ENCODE data around the gene DNAAF8. TPM values are rescaled to one million over a fixed set of nuclear protein-coding genes. Genes with fewer than 3 reads are reported as not detected.

The DNAAF8 gene
- not detected for total RNA-seq

DNA sequence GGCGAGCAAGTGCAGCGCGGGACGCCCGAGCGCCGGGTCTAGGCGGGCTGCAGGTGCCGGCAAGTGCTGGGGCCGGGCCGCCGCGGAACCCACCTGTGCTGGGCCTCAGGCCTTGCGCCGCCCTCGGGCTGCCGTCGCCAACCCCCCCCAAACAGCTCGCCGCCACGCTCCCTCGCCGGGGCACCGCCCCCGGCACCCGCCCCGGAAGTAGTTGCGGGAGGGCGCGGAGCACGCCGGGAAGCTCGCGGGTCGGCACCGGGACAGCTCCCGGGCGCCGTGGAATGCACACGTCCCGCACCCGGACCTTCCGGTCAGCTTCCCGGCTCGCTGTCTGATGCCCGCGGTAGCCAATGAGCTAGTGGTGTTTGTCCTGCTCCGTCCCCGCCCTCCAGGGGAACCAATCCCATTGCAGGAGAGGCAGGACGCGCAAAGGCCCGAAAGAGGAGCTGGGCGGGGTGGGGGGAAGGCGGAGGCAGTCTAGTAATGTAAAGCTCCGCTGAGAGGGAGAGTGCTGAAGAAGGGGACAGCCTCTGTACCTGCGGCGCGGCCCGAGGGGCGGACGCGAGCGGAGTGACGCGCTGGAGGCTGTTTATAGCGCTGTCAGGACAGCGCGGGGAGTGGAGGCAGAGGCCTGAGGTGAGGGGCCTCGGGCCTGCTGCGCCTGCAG is at the start of gene DNAAF8, which contains the start of gene ANKS3:
Gene DNAAF8, plus strand, starts transcription at position 475 of the 667 bp plus-strand sequence. CDS start 1,978 bp downstream, outside the sequence.
Gene ANKS3, minus strand, starts transcription at position 209 of the 667 bp plus-strand sequence. CDS start 4,122 bp downstream, outside the sequence.
- DNase-seq = peak; percentile 75

DNA sequence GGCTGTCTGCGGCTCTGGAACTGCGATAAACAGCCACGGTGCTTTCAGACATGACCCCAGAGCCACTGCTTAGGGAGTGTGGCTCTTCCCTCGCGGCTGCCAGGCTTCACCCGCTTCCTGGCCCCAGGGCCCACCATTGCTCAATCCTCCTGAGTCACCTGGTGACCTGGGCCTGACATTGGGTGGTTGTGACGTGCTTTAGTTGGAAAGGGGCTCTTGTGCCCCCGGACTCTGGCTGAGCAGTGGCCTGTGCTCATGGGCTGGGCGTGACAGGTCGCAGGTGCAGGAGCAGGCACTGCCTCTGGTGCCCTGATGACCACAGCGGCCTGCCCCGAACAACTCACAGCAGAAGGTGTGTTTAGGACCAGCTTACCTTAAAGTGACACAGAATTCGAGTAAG is 49.6 kb upstream of the DNAAF8 start:
- no peak for DNase-seq

DNA sequence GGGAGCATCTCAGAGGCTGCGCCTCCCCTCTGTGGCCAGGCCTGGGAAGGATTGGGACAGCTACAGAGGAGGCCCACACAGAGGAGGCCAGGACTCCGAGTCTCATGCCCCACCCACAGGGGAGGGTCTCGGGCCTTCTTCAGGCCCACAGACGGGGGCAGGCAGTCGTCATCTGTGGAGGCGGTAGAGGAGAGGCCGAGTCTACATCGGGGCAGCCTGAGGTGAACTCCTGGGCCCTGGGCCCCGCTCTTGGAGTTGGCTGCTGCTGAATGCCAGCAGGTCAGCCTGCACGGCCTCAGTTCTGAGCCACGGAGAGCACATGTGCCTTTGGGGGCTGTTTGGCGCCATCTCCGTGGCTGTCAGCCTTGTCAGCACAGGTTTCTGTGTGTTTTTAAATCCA is 49.0 kb upstream of the DNAAF8 start:
- no peak for DNase-seq

DNA sequence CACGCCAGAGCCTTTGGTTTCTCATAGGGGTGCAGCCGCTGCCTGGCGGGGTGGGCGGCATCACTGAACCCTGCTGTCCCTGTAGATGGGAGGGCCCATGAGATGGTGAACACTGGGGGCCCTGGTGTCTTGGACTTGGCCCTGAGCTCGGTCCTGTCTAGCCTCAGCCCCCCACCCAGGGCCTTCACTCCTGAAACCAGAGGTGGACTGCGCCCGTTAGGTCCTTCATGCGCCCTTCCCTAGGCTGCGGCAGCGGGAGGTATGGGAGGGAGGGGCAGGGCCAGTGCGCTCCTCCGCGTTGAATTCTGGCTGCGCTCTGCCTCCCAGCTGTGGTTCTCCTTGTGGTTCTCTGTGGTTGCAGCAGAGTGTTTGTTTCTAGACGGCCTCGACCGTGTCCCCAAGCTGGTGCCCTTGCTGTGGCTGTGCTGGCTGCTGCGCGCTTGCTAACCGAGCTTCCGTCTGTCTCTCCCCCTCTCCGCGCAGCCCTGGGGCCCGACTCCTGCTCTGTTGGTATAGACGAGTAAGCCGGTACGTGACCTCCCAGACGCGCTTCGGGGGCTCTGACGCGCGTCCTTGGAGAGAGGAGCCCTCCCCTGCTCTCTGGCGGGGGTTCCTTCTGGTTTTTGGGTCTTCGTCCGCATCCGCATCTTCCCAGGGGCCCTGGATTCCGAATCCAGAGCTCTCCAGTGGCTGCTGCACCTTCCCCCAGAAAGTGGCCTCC is 48.4 kb upstream of the DNAAF8 start:
- DNase-seq = no peak

DNA sequence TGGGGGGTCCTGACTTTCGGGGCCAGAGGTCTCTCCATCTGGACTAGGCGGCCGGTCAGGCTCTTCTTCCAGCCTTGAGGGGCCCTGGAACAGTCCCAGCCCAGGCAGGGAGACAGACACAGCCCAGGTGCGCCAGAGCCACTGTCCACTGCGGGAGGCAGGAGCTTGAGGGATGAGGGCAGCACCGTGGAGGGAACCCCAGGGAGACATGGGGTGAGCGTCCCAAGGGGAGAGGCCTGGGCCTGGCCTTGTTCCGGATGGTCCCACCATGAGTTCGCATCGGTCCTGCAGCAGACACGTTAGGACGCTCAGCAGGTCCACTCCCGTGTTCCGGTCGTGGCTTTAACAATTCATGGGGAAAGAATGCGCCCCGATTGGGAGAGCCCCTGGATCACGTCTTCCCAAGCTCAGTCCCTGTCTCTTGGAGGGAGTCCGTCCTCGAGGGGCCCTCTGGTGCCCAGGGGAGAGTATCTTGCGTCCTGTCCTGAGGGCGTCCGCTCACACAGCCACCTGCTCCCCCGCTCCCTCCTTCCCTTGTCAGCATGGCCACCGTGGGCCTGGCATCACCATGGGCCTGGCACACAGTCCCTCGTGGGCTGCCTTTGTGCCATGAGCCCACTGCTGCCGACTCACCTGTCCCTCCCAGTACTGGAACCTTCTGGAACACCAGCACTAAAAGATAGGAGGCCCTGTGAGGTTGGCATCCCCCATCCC is 47.7 kb upstream of the DNAAF8 start:
- DNase-seq = no peak

DNA sequence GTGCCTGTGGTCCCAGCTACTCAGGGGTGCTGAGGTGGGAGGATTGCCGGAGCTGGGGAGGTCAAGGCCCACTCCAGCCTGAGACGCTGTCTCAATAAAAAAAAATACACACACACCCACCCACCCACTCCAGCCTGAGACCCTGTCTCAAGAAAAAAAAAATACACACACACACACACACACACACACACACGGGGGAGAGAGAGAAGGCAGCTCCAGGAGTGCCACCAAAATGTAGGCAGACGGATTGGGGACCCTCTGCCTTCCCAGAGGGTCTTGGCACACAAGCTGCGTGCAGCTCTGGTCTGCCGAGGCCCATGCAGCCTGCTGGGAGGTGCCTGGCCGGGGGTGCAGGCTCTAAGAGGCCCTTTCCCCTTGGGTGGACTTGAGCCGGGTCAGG is 46.9 kb upstream of the DNAAF8 start:
- DNase-seq = no peak

DNA sequence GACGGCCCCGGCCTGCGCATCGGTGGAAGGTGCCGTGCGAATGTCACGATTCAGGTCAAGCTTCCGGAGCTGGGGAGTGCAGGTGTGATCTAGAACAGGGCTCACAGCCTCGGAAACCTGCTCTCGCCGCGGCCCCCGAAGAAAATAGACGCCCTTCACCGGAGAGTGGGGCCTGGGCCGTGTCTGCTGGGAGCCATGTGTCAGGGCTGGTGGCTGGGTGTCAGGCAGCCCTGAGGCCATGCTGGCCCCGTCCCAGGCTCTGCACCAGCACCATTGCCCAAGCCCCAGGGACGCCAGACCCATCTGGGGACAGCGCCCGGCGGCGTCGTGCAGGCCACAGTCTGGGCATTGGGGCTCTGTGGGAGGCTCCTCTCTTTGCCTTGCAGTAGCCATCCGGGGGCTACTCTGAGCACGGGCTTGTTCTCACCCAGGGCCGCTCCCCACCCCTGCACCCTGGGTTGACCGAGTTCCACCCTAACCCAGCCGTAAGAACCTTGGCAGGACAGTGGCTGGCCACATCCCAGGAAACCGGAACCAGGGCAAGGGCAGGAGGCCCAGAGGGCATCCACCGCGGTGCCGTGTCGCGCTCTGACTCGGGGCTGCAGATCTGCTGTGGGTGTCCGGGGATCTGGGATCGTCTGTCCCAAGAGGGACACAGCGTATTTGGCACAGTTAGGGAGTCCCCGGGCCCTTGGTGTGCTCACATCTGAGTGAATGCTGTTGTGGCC is 46.2 kb upstream of the DNAAF8 start:
- DNase-seq = no peak

DNA sequence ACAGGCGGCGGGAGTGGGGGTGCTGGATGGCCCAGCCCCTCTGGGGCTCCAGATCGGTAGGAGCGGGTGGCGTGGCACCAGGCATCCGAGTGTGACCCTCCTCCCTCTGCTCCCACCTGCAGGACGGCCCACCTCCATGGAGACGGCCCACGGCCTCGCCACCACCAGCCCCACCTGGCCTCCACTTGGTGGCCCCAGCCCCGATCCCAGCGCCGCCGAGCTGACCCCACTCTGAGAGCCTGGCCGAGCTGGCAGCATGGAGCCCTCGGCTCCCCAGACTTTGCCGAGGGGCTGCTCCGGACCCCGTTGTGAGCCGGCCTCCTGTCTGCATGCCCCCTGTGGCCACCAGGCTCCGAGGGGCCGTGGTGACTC is 45.7 kb upstream of the DNAAF8 start:
- DNase-seq = no peak

DNA sequence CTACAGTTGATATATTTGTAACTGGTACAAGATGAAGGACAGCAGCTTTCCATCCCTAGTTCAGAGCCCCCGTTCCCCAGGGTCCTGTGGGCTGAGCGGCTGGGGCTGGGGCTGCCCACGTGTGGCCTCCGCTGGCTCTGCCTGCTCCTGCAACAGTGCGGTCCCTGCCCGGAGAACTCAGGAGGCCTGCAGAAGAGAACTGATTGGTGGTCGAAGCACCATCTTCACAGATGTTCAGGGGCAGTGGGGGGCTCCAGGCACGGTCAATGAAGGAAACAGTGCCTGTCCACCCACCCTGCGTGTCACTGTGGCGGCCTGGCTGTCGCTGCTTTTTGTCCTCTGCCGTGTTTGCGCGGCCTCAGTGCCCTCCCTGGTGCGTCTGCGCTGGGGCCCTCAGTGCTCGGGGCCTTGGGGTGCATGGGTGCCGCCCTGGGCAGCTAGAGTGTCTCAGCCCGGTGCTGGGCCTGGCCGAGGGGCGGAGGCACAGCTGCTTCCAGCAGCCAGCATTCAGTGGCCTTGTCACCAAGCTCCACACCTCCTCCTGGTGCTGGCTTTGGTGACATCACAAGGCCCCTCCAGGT is 45.2 kb upstream of the DNAAF8 start:
- DNase-seq = no peak

DNA sequence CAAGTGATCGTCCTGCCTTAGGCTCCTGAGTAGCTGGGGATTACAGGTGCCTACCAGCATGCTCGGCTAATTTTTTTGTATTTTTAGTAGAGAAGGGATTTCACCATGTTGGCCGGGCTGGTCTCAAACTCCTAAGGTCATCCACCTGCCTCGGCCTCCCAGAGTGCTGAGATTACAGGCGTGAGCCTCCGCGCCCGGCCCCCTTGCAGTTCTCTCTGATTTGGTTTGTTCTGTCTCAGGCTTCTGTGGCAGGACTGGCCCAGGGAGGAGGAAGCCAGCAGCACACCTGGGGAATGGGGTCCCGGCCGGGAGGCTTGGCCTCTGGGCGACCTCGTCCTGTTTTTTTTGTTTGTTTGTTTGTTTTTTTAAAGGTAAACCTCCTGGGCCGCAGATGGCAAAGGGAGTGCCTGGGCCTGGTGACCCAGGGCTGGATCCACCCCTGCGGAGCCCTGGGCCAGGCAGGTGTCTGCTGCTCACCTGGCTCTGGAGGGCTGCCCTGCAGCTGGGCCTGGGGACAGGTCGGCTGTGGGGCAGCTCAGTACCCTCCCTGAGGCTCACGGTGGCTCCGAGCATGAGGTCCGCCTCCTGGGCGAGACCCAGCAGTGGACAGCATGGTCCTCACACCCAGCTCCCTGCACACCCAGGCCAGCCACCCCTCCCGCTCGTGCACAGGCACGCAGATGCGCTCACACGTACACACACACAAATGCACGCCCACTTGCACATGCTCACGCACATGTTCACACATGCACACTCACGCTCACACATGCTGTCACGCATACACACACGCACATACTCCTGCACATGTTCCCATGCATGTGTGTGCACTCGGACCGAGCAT is 44.3 kb upstream of the DNAAF8 start:
- DNase-seq = no peak

DNA sequence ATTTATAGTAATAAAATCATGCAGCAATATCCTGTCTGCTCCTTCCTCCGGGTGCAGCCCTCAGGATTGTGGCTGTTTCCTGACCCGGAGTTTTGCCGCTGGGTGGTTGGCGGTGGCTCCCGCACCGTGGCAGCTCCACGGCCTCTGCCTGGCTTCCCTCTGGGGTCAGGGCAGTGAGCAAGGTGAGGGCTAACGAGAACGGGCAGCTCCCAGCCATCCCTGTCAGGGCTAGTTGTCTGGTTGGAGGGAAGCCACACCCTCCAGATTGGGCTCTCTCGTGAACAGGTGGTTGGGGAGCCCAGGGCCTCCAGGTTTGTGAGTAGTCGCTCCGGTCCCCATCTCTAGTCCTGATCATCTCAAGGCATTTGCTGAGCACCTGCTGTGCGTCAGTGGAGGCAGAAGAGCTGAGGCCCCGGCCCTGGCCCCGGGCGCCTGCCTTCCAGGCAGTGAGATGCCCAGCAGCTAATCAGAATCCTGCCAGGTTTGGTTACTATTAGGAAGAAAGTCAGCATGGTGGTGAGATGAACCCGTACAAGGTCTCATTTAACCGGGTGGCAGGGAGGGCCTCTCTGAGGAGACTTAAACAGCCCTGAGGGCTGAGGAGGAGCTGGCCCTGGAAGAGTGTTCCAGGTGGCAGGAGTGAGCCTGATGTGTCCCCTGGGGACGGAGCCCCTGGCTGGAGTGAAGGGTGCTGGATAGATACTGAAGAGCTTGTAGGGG is 43.2 kb upstream of the DNAAF8 start:
- no peak for DNase-seq

DNA sequence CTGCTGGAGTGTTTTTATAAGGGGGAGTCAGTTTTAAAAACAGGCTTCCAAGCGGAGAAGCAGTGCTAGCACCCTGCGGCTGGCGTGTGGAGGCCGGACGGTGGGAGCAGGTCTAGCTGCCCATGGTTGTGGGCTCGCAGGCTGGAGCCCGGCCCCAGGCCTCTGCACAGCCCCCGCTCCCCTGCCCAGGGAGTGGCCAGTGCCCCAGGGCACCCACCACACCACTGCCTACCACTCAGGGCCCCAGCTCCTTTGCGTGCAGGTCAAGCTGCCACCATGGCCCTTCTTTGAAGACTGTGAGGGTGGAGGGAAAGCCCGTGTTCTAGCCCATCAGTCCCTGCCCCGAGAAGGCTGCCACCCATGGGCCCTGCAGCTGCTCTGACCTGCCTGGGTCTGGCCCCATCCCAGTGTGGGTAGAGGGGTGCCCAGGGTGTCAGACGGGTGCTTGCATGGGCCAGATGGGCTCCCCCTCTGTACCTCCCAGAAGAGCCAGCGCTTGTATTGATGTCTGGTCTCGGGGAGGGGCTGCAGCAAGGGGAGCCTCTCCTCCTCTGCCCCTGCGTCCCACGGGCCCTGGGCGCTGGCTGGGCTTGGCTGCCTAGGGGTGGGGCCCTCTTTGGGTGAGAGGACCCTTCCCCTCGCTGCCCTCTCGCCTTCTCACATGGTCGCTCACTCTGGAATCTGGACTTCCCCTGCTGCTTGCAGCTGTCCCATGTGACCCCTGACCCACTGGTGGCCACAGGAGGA is 42.5 kb upstream of the DNAAF8 start:
- no peak for DNase-seq

DNA sequence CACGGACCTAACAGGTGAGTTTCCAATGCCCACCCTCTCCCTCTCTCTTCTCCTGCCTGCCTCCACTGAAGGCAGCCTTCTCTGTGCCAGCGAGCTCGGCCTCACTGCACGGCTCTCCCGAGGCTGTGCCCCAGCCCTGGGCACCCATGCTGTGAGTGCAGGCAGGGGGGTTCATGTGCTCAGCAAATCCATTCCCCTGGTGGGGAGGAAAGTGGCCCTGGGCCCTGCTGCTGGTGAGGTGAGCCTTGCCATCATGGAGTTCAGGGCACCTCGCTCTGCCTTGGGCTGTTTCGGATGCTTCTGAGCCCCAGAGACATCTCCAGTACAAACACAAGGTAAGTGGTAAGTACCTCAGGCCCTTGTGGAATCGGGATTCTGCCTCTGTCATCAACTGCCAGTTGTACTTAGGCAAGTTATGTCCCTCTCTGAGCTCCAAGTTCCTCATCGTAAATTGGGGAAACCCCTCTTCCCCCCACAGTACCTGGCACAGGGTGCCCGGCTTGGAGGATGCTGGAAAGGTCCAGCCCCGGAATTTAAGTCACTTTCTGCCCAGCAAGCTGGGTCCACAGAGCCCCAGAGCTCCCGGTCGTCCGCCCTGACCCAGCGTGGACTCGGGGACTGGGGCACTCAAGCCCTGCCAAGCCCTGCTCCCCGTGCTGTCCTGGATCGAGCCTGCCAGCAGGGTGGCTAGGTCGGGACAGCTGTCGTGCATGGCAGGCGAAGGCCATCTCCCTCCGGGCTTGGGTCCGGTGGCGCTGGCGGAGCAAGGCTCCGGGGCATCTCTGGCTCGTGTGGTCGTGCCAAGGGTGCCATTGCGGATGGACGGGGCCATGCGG is 41.7 kb upstream of the DNAAF8 start:
- no peak for DNase-seq

DNA sequence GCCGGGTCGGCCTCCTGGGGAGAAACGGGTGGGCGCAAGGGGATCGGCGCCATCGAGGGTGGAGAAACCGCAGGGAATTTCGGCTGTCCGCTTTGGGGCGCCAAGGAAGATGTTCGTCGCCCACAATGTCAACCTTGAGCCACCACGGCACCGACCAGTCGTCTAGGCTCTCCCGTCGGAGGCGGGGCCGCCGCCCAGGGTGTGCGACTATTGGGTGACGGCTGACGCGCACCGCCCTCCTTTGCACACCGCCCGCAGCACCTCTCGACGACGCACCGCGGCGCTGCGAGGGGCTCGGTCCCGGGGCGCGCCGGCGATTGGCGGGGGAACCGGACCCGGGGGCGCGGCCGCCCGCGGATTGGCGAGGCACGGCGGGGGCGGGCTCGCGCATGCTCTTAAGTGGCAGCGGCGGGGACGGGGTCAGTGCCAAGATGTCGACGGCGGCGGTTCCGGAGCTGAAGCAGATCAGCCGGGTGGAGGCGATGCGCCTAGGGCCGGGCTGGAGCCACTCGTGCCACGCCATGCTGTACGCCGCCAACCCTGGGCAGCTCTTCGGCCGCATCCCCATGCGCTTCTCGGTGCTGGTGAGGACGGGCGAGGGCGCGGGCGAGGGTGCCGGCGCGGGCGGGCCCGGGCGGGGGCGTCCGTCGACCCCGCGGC is 40.9 kb upstream of the DNAAF8 start, which contains the start of gene NUDT16L1:
Gene NUDT16L1, plus strand, starts transcription at position 267 of the 660 bp plus-strand sequence. Its CDS starts 165 bp downstream, at position 432.
- peak; percentile 93 for DNase-seq

DNA sequence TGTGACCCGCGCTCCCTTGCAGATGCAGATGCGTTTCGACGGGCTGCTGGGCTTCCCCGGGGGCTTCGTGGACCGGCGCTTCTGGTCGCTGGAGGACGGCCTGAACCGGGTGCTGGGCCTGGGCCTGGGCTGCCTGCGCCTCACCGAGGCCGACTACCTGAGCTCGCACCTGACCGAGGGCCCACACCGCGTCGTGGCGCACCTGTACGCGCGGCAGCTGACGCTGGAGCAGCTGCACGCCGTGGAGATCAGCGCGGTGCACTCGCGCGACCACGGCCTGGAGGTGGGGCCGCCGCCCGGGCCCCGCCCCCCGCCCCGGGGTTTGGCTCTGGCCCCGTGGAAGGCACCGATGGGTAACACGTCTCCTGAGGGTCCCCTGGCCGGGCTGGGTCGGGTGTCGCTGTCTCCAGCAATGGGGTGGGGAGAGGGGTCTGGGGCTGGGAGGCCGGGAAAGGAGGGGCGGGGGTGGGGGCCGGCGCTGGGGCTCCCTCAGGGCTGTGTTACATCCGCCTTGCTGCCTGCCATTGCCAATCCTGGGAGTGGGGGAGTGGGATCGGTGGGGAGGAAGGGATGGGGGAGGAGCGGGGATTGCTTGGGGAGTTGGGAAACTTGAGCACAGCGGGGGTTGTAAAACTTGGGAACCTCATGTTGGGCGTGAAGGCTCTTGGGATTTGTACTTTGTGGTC is 40.2 kb upstream of the DNAAF8 start:
- peak; percentile 41 for DNase-seq

DNA sequence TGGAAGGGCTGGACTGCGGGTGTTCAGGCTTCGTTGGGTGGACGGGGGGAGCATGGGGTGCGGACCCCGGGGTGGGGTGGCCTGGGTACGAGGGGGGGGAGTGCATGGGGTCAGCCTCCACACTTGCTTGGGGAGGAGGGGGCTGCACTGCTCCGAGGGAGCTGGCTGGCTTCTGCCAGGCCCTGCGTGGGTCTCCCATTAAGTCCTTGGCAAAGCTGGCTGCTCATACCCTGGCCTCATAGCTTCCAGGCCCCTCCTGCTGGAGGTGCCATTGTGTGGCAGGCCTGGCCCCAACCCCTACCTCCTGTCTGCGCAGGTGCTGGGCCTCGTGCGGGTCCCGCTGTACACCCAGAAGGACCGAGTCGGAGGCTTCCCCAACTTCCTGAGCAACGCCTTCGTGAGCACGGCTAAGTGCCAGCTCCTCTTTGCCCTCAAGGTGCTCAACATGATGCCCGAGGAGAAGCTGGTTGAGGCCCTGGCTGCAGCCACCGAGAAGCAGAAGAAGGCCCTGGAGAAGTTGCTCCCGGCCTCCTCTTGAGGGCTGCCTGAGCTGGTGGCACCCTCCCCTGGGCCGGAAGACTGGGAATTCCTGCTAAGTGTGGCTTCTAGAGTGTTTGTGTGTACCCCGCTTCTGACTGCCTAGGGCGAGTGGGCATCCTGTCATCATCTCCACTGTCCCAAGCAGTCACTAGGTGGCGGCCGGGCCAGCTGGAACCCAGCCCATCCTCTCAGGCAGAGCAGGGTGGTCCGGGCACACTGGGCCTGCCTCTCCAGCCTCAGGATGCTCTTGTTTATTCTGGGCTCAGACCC is 39.5 kb upstream of the DNAAF8 start:
- DNase-seq = no peak

Data from effector CD4-positive, alpha-beta T cell (primary cell).